Stimulated activated naive CD4-positive, alpha-beta T cell (primary cell): ENCODE data around the gene CLDN24.
"Not testable (repeated sequence)": the region's sequence is repeated elsewhere in the genome, so short reads cannot be mapped to it uniquely, and the experiment has no call there.

ENCODE experiments used
- DNase-seq, 6 experiments: peaks; one replicate each; lab custom pipeline; 2025; lab: John Stamatoyannopoulos, UW

CLDN24 gene

GRCh38 chr4:183347146-183347545 lies 24.9 kb upstream of the CLDN24 start:
- no peak for DNase-seq

GRCh38 chr4:183345261-183345660 lies 23.0 kb upstream of the CLDN24 start:
- no peak for DNase-seq

GRCh38 chr4:183344523-183345255 lies 22.5 kb upstream of the CLDN24 start:
- no peak for DNase-seq

GRCh38 chr4:183343730-183344129 lies 21.5 kb upstream of the CLDN24 start:
- DNase-seq = no peak

- DNase-seq = no peak
Observed at GRCh38 chr4:183342541-183343533, 20.6 kb upstream of the CLDN24 start.

- DNase-seq = no peak
Observed at GRCh38 chr4:183337833-183338232, 15.6 kb upstream of the CLDN24 start.

- DNase-seq = no peak
Observed at GRCh38 chr4:183337349-183337748, 15.1 kb upstream of the CLDN24 start.

GRCh38 chr4:183335369-183335940 lies 13.2 kb upstream of the CLDN24 start:
- DNase-seq = no peak

GRCh38 chr4:183333983-183334382 lies 11.8 kb upstream of the CLDN24 start:
- no peak for DNase-seq

GRCh38 chr4:183333202-183333601 lies 11.0 kb upstream of the CLDN24 start:
- no peak for DNase-seq

- DNase-seq = no peak
Observed at GRCh38 chr4:183332447-183332846, 10.2 kb upstream of the CLDN24 start.

GRCh38 chr4:183330841-183331240 lies 8.6 kb upstream of the CLDN24 start:
- no peak for DNase-seq

GRCh38 chr4:183329954-183330742 lies 7.9 kb upstream of the CLDN24 start:
- DNase-seq = no peak

GRCh38 chr4:183329244-183329643 lies 7.0 kb upstream of the CLDN24 start:
- DNase-seq = no peak

- no peak for DNase-seq
Observed at GRCh38 chr4:183328832-183329231, 6.6 kb upstream of the CLDN24 start.

GRCh38 chr4:183327827-183328226 lies 5.6 kb upstream of the CLDN24 start:
- DNase-seq = no peak

- DNase-seq = no peak
Observed at GRCh38 chr4:183326853-183327252, 4.6 kb upstream of the CLDN24 start.

GRCh38 chr4:183326387-183326786 lies 4.2 kb upstream of the CLDN24 start:
- DNase-seq = not testable (repeated sequence)

- DNase-seq = no peak
Observed at GRCh38 chr4:183324619-183325018, 2.4 kb upstream of the CLDN24 start.

- not testable (repeated sequence) for DNase-seq
Observed at GRCh38 chr4:183324056-183324455, 1.8 kb upstream of the CLDN24 start.

- DNase-seq = no peak
Observed at GRCh38 chr4:183323295-183323694, 1.1 kb upstream of the CLDN24 start.

- DNase-seq = no peak
Observed at GRCh38 chr4:183321516-183321915, 710 bp downstream of the CLDN24 start.
